NCI-H1048 (cell line): ENCODE data around the gene TMPRSS11E.
"Not testable (repeated sequence)": the region's sequence is repeated elsewhere in the genome, so short reads cannot be mapped to it uniquely, and the experiment has no call there.

Source experiments
- DNase-seq: peaks from one replicate; lab custom pipeline; 2025; lab: John Stamatoyannopoulos, UW

Gene TMPRSS11E

GRCh38 chr4:68447201-68447600 lies at the start of gene TMPRSS11E:
Gene TMPRSS11E (plus strand): TSS chr4:68447463. CDS start chr4:68447513, 50 bp downstream.
- DNase-seq, result peak; percentile 29

- no peak for DNase-seq
Measured at GRCh38 chr4:68399306-68399705, 48.0 kb upstream of the TMPRSS11E start.

DNA sequence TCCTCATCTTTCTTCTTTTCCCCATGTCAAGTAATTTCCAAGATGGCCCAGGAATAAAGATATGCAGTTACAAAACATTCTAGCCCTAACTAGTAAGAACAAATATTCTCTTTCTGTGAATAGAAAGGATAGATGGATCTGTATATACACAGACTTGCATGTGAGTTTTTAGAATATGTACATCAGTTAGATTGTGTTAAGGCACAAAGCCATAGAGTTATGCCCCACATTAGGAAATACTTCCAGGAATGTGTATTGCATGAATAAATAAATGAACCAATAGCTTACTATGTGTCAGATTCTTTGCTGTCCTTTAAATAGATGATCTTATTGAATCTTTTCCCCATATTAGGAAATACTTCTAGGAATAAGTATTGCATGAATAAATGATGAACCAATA lies 46.0 kb upstream of the TMPRSS11E start:
- no peak for DNase-seq

DNA sequence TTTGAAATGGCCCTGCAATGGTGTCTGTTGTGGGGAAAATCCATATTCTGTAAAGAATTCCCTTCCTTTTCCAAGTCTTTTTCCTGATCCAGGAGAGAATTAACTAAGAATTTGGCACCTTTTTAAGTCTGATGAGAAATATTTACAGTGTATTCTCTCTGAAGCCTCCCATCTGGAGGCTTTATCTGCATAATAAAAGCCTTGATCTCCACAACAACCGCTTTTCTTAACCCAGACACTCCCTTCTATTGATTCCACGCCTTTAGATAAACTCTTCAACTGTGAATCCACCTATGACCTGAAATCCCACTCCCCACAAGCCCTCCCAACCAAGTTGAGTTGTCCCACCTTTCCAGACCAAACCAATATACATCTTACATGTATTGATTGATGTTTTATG lies 43.1 kb upstream of the TMPRSS11E start:
- no peak for DNase-seq

- not testable (repeated sequence) for DNase-seq
Measured at GRCh38 chr4:68405718-68406478, 41.4 kb upstream of the TMPRSS11E start.

- DNase-seq, result no peak
Measured at GRCh38 chr4:68406479-68406859, 40.8 kb upstream of the TMPRSS11E start.

DNA sequence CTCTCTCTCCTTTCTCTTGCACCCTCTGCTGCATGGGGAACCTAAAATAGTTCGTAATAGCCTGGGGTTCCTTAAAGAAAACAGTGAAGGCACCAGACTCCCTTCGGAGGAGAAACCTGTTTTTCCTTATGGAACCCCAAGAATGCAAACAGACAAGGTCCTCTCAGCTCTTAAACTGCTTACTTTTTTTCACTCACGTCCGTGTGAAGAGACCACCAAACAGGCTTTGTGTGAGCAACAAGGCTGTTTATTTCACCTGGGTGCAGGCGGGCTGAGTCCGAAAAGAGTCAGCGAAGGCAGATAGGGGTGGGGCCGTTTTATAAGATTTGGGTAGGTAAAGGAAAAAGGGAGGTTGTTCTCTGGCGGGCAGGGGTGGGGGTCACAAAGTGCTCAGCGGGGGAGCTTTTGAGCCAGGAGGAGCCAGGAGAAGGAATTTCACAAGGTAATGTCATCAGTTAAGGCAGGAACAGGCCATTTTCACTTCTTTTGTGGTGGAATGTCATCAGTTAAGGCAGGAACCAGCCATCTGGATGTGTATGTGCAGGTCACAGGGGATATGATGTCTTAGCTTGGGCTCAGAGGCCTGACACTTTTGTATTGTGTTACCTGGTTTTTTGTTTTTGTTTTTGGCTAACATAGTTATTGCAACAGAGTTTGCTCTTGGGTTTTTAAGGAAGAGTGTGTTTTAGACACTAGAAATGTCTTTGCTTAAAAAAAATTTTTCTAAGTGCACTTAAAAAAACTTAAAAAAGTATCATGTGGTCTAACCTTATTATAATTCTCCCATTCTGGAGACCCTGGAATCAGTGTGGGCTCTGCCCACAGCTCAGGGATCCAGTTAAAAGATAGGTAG lies 40.0 kb upstream of the TMPRSS11E start:
- not testable (repeated sequence) for DNase-seq

GRCh38 chr4:68407868-68408190 lies 39.4 kb upstream of the TMPRSS11E start:
- DNase-seq, result no peak

DNA sequence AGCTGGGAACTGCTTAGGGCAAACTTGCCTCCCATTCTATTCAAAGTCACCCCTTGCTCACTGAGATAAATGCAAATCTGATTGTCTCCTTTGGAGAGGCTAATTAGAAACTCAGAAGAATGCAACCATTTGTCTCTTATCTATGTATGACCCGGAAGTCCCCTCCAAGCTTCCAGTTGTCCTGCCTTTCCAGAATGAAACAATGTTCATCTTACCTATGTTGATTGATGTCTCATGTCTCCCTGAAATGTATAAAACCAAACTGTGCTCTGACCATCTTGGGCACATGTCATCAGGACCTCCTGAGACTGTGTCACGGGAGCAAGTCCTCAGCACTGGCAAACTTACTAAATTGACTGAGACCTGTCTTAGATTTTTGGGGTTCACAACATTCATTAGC lies 37.1 kb upstream of the TMPRSS11E start:
- DNase-seq, result no peak

- DNase-seq, result no peak
Measured at GRCh38 chr4:68410643-68411042, 36.6 kb upstream of the TMPRSS11E start.

DNA sequence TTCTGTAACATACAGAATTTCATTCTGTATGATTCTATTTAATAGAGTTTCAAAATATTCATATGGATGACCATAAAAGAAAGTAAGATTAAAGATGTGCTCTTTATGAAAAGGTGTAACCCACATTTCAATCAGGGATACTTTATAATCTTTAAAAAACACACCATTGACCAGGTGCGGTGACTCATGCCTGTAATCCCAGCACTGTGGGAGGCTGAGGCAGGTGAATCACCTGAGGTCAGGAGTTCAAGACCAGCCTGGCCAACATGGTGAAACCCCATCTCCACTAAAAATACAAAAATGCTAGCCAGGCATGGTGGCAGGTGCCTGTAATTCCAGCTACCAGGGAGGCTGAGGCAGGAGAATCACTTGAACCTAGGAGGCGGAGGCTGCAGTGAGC lies 35.2 kb upstream of the TMPRSS11E start:
- DNase-seq, result not testable (repeated sequence)

GRCh38 chr4:68416591-68416990 lies 30.7 kb upstream of the TMPRSS11E start:
- DNase-seq, result no peak

GRCh38 chr4:68426516-68426915 lies 20.7 kb upstream of the TMPRSS11E start:
- DNase-seq, result no peak

DNA sequence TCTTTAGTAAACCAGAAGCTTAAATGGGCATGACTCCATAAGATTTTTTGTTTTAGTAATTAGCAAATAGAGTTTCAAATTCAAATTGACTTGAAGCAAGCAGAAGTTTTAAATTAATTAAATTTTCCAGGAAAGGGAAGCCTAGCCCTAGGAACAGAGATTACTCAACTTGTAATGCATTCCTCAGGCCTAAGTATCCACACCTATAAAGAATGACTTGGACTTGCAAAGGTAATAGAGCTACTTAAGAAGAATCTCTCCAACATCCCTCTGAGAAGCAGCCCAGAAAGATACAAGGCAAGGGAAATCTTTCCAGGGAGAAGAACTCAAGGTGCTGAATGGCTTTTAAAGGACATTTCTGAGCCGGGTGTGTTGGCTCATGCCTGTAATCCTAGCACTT lies 16.9 kb upstream of the TMPRSS11E start:
- no peak for DNase-seq

GRCh38 chr4:68432320-68432719 lies 14.9 kb upstream of the TMPRSS11E start:
- no peak for DNase-seq

GRCh38 chr4:68433582-68433981 lies 13.7 kb upstream of the TMPRSS11E start:
- no peak for DNase-seq

DNA sequence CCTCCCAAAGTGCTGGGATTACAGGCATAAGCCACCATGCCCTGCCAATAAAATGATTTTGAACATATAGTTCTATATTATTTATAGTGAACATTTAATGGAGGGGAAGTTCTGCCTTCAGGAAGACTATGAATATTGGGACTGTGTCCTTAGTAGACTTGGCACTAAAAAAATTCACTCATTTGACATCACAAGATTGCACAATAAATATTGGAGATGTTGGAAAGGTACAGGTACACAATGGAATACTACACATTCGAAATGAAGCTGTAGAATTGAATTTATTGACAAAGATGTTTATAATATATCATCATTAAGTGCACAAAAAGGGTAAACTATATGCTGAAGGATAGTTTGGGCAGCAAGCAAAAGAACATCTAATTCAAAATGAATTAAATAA lies 13.0 kb upstream of the TMPRSS11E start:
- DNase-seq, result no peak

DNA sequence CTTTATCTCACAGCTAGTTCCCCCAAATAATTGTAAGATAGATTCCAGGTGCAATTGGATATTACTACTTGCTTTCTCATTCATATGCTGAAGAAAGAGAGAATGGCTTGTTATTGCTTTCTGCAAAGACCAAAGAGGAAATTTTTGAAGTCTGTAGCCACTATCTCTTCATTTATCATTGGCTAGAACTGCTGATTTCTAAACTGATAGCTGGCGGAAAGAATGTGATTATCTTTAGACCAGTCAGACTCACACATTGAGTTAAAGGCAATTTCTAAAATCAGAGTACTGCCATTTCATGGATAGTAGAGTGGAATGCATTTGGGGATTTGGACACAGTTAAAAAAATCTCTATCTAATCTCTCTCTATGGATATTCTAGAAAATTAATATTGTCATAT lies 12.4 kb upstream of the TMPRSS11E start:
- no peak for DNase-seq

DNA sequence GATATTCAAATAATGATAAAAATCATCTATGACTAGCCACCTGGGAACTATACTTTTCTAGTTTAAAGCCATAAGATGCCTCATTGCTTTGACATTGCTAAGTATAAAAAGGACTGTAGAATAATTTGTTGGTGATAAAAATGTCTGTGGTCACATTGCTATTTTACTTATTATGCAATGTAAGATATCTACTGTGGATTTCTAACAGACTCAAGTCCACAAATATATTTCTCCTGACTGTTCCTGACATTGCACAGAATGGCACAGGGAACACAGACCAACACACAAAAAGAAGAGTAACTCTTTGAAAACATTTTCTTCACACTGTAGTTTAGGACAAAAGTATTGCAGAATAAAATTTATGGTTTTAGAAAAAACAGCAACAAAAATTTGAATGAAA lies 2.2 kb upstream of the TMPRSS11E start:
- no peak for DNase-seq

- DNase-seq, result no peak
Measured at GRCh38 chr4:68451246-68452211, 4.3 kb downstream of the TMPRSS11E start.

DNA sequence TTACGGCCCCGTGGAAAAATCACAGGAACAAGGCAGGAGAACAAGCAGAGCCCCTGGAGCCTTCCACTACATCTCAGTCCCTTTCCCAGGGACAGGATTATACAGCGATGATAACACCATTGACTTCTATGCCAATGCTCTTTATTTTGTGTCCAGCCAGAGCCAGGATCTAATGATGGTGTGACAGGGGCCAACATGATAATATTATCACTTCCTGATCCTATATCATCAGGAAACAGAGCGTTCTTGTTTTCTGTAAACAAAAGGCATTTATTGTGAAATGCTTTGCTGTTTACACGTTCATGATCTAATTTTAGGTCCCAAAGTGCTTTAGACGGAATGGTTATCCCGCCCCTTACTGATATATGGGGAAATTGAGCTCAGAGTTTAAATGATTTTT lies 12.8 kb downstream of the TMPRSS11E start:
- no peak for DNase-seq

DNA sequence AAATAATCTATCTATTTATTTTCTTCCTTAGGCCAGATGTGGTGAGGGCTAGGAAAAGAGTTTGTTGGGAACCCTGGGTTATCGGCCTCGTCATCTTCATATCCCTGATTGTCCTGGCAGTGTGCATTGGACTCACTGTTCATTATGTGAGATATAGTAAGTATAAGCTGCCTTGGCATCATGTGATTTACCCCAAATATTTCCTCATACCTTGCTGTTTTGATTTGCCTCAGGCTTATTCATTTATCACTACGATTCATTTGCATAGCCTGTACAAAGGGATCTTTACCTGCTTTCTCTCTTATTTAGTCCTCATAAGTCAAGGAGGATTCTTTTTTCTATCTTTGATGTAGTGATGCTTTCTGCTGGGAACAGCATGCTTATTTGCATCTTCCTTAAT lies 14.5 kb downstream of the TMPRSS11E start:
- peak; percentile 14 for DNase-seq
